ENCODE results near the gene NUP210.

The NUP210 gene

DNA sequence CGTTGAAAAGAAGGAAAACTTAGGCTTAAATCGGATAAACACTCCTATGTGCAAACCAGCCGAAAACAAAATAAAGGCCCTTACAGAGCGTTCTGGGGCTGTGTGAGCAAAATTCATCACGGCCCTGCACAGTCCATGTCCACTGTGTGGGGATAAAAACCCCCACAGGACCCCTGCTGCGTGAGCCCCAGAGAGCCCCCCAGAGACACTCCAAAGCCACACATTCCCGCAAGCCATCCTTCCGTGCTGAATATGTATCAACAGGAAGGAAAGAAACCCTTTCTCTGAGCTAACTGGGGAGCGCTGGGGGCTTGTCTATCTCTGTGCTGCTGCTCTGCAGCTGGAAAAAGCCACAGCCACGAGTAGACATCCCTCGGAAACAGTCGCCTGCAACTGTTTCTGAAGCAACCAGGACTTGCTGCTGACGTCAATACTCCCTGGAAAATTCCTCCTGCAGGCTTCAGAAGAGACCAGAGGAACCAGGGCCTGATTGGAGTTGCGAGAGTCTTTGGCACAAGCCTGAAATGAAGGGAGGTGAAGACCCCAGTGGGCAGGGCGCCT is 72.7 kb downstream of the NUP210 start:
- peak; percentile 41 for DNase-seq

DNA sequence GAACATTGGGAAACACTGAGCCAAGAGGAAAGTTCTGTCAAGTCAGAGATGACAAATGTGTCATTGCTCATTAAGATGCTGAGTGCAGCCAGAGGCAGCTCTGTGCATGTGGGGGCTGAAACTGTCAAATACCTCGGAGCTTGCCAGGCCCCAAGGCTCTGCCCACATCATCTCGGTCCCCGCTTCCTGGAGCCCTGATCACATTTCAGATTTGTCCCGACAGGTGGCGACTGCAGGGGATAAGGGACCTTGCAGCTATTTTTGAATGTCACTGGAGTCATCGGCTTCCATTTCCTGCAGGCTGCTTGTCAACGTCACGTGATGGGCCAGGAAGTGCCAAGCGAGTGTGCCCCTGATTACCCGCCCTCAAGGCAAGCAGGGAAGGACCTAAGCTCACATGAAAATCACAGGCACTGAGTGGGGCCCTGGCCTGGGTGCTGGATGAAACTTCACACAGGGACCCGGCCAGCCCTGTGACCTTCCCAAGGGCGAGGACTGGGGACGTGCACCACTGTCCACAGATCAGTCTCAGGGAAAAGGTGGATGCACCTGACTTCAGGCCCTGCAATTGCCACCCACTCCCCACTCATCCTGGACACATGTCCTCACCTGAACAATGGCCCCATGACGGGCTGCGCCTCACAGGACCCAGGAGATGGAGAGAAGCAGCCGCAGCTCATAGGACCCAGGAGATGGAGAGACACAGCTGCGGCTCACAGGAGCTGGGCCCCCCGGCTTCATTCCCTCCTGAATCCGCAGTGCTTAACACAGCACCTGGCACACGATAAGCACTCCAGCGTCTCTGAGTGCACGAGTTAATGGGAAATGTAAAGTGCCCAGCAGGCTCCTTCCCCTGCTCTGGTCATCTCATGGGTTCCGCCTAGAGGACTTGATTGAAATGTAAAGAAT is 73.4 kb downstream of the NUP210 start:
- peak; percentile 27 for DNase-seq

DNA sequence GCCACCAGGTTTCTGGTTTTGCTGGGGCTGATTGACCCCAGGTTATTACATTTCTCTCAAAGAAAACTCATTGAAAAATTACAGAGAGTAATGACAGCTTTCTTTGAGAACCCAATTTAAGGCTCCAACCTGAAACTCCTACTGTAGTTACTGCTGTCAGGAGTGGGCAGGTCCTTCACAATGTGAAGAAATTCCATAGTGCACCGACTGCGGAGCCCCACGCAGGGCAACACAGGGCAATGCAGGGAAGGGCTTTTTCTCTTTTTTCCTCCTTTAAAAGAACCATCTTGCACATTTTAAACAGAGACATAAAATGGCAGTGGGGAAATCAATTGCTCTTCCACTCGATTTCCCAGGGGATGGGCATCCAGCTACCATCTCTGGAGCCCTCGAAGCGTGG is 74.3 kb downstream of the NUP210 start:
- no peak for DNase-seq

DNA sequence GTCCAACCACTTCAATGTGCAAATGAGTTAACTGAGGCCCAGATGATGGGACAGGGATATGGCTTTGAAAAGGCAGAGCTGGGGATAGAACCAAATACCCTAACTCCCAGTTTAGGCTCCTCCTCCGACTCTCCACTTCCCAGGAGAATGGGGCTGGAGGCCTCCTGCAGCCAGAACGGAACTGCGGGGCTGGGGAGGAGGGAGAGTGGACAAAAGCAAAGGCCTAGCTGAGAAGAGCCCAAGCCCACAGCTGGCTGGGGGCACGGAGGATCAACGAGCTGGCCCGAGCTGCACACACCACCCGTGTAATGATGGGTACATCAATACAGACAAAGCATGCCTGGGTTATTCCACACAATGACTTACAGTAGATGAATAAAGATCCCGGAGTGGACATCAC is 74.8 kb downstream of the NUP210 start:
- no peak for DNase-seq

DNA sequence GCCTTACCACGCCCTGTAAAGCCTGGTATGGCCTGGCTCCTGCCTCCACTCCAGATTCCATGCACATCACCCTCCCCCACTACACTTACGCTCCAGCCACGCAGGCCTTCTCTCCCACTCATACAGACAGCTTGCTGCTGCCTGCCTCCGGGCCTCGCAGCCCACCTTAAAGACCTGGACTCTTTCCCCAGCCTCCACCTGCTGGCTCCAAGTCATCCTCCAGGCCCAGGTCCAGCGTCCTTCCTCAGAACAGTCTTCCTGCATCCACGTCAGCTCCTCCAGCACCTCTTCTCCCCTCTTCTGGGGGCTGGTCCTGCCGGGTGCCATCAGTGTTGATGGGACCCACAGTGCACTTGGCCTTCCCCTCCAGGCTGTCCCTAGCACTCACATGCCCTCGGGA is 75.5 kb downstream of the NUP210 start:
- no peak for DNase-seq

DNA sequence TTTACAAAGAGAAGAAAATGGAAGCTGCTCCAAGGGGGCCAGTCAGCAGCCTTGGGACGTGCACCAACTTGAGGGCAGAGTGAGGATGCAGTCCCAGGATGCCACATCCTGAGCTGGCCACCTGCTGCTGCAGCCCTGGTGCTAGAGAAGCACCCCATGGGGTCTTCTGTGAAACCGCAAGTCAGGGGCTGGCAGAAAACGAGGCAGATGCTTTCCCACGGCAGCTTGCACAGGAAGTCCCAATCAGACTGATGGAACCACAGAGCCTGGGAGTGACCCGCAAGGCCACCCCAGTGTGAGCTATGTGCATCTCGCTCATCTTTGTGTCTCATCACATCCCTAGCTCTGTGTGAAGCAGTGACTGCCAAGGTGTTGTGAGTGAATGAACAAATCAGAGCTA is 76.5 kb downstream of the NUP210 start:
- DNase-seq = no peak

DNA sequence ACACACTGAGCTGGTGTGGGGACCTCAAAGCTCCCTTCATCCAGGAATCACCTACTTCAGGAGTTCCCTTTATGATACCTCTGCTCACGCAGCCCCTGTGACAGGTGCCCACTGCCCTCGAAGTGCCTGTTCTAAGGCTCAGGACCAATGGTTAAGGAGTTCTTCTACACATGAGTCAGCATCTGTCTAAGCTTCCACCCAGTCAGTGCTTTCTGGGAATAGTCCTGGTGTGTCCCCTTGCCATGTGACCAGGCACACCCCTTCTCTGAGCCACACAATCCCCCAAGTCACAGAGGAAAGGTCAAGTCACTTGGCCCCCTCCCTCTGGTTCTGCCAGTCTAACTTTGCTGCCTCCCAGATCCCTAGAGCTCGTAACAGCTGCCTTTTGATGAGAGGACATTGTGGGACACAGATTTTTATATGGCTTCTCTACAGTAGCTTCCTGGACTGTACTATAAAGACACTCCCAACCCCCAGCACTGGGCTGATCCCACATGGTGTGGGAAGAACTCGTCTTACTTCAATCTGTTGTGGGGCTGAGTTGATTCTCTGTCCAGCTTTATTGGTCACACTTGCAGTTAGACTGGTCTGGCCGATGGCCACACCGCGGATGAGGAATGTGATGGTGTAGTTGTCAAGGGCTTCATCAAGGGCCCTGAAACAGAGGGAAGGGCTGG is 78.8 kb downstream of the NUP210 start:
- no peak for DNase-seq

DNA sequence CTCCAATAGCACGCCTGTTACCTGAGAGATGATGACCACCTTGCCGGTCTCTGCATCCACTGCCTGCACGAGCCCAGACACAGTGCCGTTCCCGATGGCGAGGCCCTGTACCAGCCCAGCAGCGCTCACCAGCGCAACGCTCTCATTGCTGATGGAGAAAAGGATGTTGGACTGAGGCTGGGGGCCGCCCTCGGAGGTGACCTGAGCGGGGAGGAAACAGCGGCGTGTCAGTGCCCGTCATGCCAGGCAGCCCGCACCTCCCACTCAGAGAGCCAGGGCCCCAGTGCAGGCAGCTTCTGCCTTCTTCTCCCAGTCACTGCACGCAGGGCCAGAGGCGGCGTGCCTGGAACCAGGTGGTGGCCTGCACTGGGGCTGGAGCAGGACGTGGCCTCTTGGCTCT is 80.3 kb downstream of the NUP210 start:
- no peak for DNase-seq

DNA sequence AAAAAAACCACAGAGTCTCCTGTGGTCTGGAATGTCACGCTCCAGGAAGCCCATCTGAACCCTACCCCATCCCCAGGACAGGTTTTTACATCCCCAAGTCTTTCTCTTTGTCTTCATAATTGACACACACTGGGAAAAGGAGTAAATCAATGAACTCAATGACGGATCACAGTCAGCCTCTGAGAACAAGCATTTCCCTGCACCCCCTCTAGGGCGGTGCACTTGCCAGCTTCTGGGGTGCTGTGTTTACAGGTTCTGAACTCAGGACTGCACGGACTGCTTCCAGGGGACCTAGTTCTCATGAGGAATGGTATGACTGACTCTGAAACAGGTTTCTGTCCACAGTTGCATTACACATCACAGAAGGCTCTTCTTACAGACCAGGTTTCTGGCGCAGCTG is 81.1 kb downstream of the NUP210 start:
- no peak for DNase-seq

DNA sequence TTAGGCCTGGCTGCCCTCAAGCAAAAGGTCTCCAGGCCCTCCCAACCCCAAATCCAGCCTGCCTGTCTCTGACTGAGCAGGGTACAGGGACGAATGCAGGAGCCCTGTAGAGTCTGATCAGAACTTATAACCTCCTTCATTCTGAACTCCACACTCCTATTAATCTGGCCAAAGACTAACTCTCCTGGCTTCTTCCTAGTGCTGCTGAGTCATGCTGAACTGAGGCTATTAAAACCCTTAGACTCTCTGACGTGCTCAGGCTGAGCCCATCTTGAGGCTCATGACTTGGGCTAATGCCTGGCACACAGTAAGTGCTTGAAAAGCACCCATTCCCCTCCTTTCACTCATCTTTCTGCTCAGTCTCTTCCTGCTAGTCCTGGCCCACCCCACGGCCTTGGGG is 81.9 kb downstream of the NUP210 start:
- no peak for DNase-seq

DNA sequence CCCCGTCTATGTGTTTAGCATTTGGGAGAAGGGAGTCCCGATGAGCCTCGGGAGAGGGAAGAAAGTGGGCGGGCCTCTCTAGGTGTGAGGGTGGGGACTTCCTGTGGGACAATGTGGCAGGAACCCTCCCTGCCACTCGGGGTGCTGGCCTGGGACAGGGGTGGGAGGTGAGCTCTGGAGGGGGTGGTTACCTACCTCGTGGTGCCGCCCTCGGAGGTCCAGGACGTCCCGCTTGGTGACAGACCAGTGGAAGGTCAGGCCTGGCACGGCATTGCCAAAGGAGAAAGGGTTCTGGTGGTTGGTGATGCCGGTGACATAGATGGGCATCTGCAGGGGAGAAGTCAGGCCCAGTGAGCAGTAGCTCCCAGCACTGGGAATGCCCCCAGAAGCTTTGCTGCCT is 83.5 kb downstream of the NUP210 start:
- no peak for DNase-seq

DNA sequence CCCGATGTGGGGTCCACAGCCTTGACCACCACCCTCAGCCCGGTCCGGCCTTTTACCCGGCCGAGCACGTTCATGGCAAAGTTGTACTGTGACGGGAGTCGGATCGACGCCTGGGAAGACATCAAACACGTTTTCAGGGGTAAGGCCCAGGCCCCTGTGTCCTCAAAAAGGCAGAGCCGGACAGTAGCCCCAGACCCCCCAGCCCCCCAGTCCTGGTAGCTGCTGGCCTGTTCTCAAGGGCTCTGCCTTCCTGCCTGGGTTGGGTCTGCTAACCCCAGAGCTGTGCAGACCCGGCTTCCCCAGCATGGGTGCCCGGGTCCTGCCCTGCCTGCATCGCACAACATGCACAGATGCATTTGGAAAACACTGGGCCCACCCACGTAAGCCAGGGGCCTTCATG is 84.6 kb downstream of the NUP210 start:
- DNase-seq = no peak

DNA sequence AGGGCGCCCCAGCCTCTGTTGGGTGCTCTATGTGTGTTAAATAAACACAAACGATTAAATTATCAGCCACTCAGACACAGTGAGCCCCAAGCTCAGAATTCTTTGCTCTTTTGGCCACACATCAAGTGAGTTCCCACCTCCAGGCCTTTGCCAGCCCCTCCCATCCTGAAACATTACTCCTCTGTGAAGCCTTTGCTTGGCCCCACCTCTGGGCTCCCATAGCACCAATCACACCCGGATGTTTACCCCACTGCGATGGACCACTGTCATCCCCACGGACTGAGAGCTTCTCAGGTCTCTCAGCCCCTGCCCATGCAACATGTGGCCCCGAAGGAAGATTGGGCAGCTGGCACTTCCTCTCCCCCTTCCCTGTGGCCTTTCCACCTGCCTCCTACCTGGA is 85.1 kb downstream of the NUP210 start:
- no peak for DNase-seq

DNA sequence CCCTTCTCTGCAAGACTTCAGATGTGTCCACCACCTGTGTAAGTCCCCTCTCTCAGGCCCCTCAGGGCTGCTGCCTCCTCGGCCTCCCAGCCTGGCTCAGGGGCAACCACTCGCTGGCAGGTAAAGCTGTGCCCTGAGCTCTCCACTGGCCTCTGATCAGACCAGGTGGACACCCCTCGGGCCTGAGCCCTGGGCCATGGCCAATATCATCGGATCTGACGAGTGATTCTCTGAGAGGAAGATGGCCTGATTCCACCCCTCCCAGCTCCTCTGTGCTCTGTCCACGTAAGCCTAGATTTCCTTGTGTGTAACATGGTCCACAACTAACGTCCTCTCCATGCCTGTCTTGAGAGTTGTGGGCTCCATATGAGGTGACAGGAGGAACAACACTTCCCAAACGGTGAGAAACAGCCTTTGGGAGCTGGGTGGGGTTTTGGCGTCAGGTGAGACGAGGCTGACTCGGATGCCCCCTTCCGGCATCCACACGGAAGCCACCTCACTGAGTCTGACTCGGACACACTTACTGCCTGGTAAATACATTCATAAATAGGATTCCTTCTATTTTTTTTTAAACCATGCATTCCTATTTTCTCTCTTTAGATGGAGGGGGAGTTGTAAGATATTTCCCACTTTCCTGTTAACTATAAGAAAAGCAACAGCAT is 86.8 kb downstream of the NUP210 start:
- no peak for DNase-seq

DNA sequence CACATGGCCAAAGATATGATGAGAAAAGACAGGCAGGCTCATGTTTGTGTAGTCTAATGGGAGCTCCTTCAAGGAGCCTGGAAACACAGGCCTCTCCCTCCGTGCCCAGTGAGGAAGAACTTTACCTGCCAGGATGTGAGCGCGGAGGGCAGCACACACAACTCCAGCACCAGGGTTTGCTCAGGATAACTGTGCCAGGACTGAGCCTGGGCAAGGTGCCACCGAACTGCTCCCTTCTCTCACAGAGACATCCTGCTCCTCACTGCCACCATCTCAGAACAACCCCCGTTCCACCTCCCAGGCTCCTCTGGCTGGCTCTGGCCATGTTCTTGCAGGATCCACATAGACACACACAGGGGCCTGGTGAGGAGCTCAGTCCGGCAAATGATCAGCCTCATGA is 87.4 kb downstream of the NUP210 start:
- DNase-seq = no peak

DNA sequence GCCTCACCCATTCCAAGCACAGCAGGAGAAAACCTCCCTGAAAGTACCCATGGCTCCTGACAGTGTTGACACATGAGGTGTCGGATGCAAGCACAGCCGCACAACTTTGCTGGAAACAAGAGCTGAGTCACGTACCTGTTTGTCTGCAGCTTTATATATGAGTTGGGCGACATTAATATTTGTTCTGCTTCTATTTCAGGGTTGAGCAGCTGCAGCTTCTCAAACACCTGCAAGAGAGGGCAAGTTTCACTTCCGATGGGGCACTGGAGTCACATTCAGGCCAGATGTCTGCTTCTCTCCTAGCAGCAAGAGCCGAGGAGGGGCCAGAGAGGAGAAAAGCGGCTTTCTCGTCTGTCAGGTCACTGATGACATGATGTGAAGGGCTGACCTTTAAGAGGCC is 88.0 kb downstream of the NUP210 start:
- DNase-seq = no peak

DNA sequence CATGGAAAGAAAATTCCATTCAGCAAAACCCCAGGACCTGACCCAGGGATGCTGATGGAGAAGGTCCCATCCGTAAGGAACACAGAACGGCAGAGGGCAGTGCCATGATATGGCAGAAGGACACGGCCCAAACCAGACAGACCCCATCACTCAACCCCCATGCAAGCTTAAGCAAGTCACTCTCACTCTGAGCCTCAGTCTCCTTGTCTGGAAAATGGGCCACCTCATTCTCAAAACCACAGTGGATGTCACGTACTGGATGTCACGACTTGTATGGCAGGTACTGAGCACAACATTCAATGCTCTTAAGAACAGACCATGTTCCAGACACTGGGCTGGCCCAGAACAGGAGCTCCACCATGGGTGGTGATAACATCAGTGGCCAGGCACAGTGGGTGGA is 90.4 kb downstream of the NUP210 start:
- no peak for DNase-seq

DNA sequence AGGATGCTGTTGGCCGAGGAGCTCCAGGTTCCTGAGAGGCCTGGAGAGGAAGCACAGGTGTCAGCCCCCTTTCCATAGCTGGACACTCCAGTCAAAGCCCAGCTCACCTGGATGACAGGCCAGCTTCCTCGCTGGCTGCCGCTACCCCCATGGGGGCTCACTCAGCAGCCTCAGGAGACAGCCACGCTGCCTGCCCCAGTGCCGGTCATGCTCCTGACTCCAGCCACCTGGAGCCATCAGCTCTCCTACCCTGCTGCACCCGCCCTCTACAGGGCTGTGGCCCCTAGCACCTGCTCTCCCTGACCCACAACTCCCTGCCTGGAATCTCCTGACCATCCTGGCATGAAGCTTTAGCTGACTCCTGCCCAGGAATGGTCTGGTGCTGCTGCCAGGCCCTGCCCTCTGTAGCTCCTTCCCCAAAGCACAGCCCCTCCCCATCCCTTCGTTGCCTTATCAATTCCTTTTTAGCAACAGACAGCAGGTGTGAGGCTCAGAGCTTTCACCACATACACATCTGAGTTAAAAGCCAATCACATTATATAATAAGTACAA is 94.2 kb downstream of the NUP210 start:
- no peak for DNase-seq

DNA sequence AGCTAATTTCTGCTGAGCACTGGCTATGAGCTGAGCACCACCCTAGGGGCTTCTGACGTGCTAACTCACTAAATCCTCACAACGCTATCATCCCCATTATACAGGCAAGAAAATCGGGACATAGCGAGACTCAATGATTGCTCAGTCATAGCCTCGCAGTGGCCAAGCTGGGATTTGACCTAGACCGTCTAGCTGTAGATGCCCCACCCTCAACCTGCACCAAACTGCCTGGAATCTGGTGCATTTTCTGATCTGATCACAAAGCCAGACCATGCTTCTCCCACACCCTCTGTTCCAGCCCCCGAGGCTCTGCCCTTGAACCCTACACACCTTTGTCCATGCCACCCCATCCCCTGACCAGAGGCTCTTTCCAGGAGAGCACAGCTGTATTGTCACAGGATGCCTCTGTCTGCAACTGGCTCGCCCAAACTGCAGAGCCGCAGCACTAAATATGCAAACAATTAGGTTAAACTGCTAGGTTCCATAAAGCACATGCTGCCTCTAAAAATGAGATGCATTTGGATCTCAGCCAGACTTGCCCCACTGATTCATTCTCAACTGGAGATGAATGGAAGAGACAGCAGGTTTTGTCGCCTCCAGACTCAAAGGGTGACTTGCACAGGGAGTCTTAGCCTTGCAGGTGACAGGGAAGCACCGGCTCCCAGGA is 95.2 kb downstream of the NUP210 start:
- no peak for DNase-seq

DNA sequence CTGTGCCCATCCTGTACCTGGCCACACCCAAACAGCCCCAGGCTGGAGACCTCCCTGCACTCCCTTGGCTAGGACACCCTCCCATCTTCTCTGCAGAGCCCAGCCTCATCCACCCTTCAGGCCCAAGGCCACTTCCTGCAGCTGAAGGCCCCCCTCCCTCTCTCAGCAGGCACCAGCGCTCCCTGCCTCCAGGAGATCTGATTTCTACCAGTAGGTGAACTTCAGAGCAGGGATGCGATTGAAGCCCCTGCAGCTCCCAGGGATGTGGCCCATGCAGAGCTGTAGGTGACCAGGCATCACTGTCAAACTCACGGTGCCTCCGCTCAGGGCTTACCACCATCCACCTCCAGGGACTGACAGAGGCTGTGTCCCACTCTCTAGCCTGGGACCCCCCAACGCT is 96.3 kb downstream of the NUP210 start:
- no peak for DNase-seq

DNA sequence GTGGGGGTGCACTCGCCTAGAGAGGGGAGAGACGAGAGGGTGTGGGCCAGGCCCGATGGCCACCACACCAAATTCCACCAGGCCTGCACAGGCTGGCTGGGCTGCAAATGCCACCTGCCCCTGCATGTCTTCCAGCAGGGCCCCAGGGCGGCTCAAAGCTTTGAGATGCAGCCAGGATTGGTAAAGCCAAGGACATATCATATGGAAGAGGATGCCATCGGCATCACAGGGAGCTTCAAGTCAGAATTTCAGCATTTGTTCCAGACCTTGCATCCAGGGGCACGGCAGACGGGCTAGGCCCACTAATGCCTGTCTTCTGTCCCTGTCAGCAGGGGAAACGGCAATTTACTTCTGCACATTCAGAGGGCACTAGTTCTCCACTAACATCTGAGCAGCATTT is 97.8 kb downstream of the NUP210 start:
- DNase-seq = no peak

DNA sequence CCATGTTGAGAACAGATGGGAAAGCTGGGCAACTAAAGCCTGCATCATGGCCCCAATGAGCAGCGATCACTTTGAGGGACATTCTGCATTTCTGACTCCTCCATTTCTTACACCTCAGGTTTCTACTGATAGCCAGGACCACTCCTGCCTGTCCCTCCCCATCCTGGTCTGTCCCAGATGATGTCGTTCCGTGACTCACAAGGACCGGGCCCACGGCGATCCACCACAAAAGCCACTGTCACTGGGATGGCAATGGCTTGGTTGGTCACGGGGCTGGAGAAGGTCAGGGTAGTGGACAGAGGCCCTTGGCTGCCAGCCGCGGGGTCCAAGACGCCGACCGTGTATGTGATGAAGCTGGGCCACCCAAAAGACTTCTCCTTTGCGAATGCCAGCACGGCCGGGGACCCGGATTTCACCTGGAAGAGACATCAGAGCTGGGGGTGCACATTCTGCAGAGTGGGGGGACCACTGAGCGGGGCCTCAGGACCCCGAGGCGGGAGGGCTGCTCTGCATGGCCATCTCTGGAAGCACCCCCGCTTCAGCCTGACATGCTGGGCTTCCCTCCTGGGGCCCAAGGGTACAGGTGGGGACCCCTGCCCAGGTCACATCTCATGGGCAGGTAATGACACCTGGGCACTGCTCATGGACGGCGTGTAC is 100.4 kb downstream of the NUP210 start:
- no peak for DNase-seq

All from fibroblast of skin of back (primary cell).